NCI-H1436 treated with DMSO at 0.1 percent for 48 hours (cell line): ENCODE results near the gene DZIP1.

Experiments used
- DNase-seq: peaks from one replicate; lab custom pipeline; 2025; lab: John Stamatoyannopoulos, UW

DZIP1 gene

GRCh38 chr13:95642999-95643398 lies 1.5 kb downstream of the DZIP1 start:
- no peak for DNase-seq

GRCh38 chr13:95642028-95642621 lies 2.4 kb downstream of the DZIP1 start:
- no peak for DNase-seq

- DNase-seq: no peak
Observed at GRCh38 chr13:95641291-95642027, 3.0 kb downstream of the DZIP1 start.

GRCh38 chr13:95636853-95637252 lies 7.7 kb downstream of the DZIP1 start:
- no peak for DNase-seq

- DNase-seq: no peak
Observed at GRCh38 chr13:95630593-95630992, 13.9 kb downstream of the DZIP1 start.

- no peak for DNase-seq
Observed at GRCh38 chr13:95629071-95629470, 15.4 kb downstream of the DZIP1 start.

- no peak for DNase-seq
Observed at GRCh38 chr13:95628488-95628887, 16.0 kb downstream of the DZIP1 start.

- no peak for DNase-seq
Observed at GRCh38 chr13:95627590-95627989, 16.9 kb downstream of the DZIP1 start.

GRCh38 chr13:95626768-95627167 lies 17.7 kb downstream of the DZIP1 start:
- DNase-seq: no peak

GRCh38 chr13:95624020-95624419 lies 20.5 kb downstream of the DZIP1 start:
- DNase-seq: no peak

GRCh38 chr13:95623141-95623540 lies 21.4 kb downstream of the DZIP1 start:
- no peak for DNase-seq

- DNase-seq: no peak
Observed at GRCh38 chr13:95620825-95621498, 23.5 kb downstream of the DZIP1 start.

- DNase-seq: no peak
Observed at GRCh38 chr13:95620030-95620824, 24.3 kb downstream of the DZIP1 start.

- no peak for DNase-seq
Observed at GRCh38 chr13:95615539-95615938, 29.0 kb downstream of the DZIP1 start.

- no peak for DNase-seq
Observed at GRCh38 chr13:95614641-95615245, 29.8 kb downstream of the DZIP1 start.

- no peak for DNase-seq
Observed at GRCh38 chr13:95608640-95609323, 35.7 kb downstream of the DZIP1 start.

- no peak for DNase-seq
Observed at GRCh38 chr13:95607366-95607765, 37.1 kb downstream of the DZIP1 start.

GRCh38 chr13:95605448-95606125 lies 38.9 kb downstream of the DZIP1 start:
- no peak for DNase-seq

- DNase-seq: no peak
Observed at GRCh38 chr13:95604556-95604915, 40.0 kb downstream of the DZIP1 start.

GRCh38 chr13:95603887-95604555 lies 40.5 kb downstream of the DZIP1 start:
- DNase-seq: no peak
